Skeletal muscle cell (primary cell): ENCODE measurements around the gene ALPP.
"Not testable (repeated sequence)": the region's sequence is repeated elsewhere in the genome, so short reads cannot be mapped to it uniquely, and the experiment has no call there.

Experiments
- DNase-seq: peaks from one replicate; pipeline ENCODE4 v3.0.0-alpha.2; 2010; ENCODE audit warnings: low read depth
- H3K4me3 ChIP-seq: 2 replicates; pipeline ENCODE4 v1.5.1; 2011; ENCODE audit warnings: low read depth, mild to moderate bottlenecking, control low read depth, low read length, moderate library complexity

Gene ALPP

DNA sequence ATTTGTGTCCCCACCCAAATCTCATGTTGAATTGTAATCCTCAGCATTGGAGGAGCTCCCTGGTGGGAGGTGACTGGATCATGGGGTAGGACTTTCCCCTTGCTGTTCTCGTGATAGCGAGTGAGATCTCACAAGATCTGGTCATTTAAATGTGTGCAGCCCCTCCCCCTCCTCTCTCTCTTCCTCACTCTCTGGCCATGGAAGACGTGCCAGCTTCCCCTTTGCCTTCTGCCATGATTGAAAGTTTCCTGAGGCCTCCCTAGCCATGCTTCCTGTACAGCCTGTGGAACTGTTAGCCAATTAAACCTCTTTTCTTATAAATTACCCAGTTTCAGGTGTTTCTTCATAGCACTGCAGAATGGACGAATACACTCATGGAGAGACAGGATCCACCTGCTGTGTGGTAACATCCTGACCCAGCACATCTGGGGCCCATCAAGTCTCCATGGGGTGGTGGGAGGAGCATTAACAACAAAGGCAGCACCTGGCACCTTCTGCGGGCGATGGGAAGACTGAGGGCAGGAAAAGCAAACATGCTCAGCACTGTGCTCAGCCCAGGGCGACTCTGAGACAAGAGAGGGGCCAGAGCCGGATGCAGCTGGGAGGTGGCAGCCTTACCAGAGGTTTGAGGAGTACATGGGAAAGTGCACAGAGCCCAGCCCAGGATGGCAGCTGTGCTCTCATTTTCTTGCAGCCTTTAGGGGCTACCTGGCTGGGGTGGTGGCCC is 16.2 kb upstream of the ALPP start:
- no peak overlapping the region for H3K4me3 ChIP-seq
- DNase-seq, result no peak

DNA sequence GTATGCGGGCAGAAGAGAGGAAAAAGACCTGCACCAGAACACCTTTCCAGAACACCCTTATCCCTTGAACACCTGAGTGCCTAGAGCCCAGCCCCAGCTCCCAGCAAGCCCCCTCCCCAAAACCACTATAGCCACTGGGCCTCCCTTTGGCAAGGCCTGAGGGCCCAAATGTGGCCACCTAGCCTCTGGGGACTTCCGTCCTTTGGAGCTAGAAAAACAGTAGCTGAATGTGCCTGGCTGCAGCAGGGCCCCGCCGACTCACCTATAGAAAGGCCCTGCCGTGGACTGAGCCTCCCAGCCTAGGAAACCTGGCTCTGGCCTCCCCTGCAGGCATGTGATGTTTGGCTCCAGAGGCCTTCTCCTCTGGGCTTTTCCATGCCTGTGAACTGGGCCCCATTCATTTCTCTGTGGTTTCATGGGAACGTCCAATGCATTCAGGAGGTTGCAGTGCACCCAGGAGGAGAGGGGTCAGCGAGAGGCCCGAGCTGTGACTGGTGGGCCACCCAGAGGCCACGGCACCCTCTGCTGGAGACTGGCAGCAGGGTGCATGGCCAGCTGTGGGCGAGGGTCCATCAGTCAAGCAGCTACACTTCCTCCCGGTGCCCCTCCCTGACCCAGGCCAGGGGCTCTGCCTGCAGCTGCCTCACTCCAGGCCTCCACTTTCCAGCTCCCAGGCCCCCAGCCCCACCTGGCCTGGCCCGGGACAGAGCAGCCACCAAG is 15.3 kb upstream of the ALPP start:
- not testable (repeated sequence) for DNase-seq, H3K4me3 ChIP-seq

DNA sequence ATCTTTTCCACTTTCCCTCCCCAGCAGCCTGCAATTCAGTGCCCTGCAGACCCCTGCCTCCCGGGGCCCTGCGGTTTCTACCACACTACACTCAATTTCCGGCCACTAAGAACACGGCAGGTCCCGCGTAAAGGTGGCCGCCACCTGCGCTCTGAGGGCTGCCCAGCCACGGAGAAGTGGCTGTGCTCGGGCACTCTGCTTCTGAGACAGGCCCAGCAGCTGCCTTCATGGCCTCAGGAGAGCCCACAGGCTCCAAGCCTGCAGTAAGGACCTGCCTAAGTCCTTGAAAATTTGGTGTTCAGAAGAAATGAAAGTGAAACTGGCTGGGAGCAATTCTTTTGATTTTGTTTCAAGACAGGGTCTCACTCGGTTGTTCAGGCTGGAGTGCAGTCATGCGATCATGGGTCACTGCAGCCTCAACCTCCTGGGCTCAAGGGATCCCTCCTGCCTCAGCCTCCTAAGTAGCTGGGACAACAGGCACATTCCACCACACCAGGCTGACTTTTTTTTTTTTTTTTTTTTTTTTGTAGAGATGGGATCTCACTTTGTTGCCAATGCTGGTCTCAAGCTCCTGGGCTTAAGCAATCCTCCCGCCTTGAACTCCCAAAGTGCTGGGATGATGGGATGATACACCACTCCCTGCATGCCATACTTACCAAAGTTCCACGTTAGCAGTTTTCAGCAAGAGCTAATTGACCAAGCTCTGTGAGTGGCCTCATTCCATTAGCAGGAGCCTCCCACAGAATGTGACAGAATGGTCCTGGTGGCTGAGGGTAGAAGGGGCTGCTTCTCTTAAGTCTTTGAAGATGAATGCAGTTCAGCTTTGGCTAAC is 14.6 kb upstream of the ALPP start:
- no peak overlapping the region for H3K4me3 ChIP-seq
- DNase-seq, result no peak

DNA sequence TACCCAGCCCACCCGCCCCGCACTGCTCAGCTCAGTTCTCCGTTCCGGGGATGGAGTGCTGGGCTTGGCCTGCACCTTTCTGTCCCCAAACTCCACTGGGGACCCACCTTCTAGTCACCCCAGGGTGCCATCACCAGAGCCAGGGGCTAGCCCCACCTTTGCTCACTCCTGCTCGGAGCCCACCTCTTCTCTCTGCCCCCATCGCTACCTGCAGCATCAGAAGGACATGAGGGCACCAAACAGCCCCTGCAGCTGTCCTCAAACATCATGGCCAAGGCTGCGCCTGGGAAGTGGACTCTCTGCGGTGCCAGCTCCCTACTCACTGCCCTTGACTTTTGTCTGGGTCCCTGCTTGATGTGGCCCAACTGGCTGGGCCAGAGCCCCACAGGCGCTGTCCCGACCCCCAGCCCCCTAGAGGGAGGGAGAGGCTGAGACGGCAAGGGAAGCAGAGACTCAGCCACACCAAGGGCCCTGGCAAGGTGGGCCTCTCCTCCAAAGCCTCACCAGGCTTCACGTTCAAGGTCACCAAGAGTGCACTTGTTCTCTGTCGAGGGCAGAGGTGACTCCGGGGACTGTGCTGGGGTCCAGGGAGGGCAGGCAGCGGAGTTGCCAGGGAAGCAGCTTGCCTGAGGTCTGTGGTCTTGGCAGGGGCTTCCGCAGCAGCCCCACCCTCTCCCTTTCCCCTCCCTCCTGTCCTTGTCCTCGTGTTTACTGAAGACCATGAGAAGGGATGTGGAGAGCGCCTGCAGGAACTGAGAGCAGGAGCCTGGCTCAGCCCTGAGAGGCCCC is 13.6 kb upstream of the ALPP start:
- H3K4me3 ChIP-seq, DNase-seq: not testable (repeated sequence)

DNA sequence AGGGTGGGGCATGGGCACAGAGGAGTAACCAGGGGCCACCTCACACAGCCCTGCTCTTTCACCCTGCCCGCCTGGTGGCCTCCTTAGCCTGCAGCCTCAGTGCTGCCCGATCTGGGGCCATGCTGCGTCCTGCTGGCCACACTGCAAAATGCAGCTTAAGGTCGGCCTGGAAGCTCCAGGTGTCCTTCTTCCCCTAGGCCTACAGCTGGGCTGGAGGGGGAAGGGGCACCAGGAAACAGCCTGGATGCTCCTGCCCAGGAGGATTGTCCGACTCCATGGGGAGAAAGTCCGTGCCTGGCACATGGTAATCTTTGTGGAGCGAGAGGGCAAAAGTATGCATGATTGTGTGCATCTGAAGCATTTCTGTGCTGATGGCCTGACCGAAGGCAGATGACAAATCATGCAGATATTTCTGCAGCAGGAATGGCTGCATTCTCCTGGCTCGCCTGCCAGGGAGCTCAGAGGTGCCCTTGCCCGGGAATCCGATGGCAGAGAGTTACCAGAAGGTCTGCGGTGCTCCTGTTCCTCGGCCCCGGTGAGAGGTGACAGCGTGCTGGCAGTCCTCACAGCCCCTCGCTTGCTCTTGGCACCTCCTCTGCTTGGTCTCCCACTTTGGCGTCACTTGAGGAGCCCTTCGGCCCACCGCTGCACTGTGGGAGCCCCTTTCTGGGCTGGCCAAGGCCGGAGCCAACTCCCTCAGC is 12.8 kb upstream of the ALPP start:
- DNase-seq, result no peak
- H3K4me3 ChIP-seq, result no peak overlapping the region

DNA sequence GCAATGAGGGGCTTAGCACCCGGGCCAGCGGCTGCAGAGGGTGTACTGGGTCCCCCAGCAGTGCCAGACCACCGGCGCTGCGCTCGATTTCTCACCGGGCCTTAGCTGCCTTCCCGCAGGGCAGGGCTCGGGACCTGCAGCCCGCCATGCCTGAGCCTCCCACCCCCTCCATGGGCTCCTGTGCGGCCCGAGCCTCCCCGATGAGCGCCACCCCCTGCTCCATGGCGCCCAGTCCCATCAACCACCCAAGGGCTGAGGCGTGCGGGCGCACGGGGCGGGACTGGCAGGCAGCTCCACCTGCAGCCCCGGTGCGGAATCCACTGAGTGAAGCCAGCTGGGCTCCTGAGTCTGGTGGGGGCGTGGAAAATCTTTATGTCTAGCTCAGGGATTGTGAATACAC is 12.1 kb upstream of the ALPP start:
- not testable (repeated sequence) for DNase-seq

DNA sequence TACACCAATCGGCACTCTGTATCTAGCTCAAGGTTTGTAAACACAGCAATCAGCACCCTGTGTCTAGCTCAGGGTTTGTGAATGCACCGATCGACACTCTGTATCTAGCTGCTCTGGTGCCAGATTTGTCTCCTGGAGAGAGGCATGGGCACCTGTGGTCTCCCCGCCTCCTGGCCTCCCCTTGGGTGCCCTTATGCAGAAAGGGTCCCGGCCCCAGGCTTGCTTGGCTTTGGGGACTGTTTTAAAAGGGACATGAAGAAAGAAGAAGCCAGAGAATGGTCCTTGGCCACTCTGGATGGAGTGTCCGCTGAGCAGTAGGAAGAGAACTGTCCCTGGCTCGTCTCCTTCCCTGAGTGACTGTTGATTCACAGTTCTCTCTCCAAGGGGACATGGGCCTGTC is 11.5 kb upstream of the ALPP start:
- no peak for DNase-seq
- no peak overlapping the region for H3K4me3 ChIP-seq

More for the DNA sequence above, 12.1 kb upstream of the ALPP start:
- H3K4me3 ChIP-seq, result not testable (repeated sequence)

DNA sequence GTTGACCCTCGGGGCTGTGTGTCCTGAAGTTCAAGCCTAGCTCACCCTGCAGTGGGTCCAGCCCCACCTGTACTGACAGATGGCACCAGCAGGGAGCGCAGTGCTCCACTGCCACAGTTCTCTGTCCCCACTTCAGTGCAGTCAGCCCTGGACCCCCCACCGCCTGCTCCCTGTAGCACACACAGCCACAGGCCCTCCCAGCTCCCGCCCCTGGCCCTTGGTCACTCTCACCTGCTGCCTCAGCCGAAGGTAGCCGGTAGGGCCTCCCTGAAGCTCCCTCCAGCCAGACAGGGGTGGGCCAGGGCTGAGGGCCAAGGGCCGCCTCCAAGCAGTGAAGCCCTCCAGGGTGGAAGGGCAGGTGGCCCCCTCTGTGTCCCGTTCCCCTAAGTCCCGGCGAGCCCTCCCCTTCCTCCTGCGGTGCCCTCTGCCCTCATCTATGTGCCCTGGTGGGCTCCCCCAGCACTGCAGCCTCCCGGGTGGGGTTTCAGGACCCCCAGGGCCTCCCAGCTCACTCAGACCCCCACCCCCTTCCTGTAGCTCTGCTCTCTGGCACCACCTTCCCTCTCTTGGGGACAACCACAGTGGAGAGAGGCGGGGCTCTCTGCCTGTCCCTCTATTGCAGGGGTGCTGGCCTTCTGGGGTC is 10.8 kb upstream of the ALPP start:
- H3K4me3 ChIP-seq, result no peak overlapping the region

DNA sequence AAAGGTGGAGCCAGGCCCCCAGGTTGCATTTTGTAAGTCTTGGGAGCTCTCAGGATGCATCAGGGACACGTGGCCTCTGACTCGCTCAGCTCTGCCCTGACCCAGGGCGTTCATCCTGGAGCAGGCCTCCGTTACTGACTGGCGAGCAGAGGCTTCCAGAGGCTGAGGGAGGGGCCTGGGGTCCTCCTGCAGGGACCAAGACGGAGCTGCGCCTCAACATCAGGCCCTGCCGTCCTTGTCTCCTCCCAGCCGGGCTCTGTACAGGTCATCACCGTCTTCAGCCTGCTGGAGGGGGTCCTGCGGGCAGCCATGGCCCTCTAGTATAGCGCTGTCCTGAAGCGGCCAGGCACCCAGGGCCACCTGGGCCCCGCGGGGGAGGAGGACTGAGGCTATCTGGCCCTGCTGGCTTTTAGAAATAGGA is 10.2 kb upstream of the ALPP start:
- H3K4me3 ChIP-seq, result no peak overlapping the region
- DNase-seq, result no peak

More for the DNA sequence above, 10.8 kb upstream of the ALPP start:
- DNase-seq, result no peak

DNA sequence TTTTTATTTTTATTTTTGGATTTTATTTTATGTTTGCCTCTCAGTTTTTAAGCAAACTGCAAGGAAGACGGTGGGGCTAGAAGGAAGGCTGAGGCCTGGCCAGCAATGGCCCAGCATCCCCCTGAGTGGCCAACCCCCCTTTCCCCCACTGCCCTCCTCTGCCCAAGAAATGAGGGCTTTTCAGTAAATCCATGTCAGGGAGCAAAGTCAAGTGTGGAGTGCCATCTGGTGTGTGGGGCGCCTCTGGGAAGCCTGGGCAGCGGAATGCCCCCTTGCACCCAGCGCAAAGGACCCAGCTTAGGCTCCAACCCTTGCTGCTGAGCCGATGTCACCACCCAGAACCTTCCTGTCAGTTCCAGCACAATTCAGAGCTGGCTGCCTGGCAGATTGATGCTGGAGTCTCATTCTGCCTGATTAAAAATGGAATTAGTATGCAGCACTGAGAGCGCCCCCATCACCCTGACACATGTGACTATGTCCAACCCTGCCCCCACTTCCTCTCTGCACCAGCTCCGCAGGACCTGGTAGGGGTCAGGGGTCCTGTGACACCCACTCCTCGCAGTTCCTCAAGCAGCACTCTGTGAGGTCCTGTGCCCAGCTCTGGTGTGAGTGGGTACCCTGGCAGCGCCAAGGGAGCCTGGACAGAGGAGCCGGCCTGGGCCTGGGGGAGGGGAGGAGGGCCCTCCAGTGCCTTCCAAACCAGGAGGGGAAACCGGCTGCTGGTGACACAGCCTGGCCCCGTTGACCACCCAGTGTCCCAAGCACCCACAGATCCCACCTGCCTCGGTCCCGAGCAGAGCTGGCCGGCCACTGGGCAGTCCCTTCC is 9.2 kb upstream of the ALPP start:
- no peak for DNase-seq
- H3K4me3 ChIP-seq, result no peak overlapping the region

DNA sequence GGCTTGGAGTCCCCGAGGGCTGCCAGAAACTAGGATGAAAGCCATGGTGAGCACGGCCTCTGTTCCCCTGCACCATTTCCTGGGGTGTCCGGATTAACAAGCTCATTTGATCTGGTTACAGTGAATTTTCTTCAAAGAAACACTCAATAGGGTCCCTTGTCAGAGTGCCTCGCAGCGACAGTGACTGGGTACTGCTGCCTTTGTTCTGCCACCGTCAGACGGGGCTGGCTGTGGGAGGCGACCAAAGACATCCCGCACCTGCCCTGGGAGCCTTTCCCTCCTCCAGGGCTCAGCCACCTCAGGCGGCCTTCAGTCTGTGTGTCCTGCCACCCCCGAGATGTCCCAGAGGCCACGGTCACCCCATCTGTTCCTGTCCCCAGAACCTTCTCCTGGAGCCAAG is 8.5 kb upstream of the ALPP start:
- not testable (repeated sequence) for DNase-seq, H3K4me3 ChIP-seq

DNA sequence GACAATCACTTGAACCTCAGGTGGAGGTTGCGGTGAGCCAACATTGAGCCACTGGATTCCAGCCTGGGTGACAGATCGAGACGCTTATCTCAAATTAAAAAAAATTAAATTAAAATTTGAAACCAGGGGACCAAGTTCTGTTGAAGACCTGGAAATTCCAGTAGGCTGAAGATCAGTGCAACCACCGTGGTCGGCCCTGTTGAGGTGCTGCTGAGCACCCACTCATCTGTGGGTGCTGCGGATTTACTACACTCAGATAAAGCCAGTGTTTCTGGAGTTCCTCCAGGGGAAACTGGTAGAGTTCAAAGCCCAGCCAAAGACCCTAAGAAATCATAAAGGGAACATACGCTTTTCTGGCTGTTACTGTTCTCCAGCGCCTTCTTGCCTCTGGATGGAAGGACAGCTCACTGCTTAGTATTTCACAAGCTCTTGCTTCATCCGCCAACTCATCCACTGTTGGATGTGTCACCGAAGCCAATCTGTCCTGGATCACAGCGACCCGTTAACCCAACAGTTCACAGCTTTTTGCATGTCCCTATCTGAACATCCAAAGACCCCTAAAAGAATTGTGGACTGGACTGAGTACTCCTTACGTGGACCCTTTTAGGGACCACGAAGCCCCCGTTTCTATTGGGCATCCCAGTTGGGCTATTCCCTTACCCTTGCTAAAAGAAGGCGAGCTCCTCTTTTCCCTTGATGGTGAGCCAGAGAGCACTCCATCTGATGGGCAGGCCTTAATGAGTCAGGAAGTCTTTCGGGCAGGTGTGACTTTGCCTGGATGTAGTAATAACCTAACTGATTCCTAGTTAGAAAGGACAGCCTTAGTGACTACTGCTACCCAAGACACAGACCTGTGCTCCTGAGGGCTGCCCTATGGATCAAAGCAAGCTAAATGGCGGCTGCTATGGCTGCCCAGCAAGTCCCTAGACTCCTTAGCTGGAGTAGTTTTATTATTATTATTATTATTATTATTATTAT is 6.0 kb upstream of the ALPP start:
- DNase-seq, result peak; percentile 47

DNA sequence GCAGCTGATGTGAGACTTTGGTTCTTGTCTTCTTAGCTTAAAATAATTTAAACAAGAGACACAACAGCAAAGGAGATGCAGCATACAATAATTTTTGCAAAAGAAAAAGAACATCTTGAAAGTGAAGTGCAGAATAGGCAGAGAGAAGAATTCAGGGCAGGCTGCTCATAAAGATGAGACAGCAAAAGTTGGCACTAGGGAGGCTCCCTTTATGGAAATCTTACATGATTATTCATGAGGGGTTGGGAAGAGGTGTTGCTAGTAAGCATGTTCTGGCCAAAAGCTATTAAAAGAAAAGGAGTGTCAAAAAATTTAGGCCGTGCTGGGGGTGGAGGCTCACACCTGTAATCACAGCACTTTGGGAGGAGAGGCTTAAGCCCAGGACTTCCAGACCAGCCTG is 4.2 kb upstream of the ALPP start:
- no peak overlapping the region for H3K4me3 ChIP-seq
- no peak for DNase-seq

More for the DNA sequence above, 6.0 kb upstream of the ALPP start:
- no peak overlapping the region for H3K4me3 ChIP-seq

DNA sequence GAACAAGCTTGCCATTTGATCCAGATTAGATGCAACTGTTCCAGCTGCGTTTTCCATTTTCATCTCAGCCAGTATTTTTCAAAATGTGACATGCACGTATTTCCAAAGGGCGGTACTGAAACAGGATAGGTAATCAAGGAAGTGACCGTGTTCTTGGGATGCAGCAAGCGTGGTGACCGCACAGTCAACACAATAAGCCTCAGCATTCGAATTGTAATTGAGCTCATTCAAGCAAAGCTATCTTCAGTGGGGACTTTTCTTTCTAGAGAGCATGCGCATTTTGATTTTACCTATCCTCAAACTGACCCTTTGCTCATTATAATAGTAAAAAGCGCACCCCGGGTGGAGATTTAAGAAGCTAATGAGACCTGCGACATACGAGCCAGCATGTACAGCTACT is 3.4 kb upstream of the ALPP start:
- no peak for DNase-seq
- H3K4me3 ChIP-seq, result no peak overlapping the region

DNA sequence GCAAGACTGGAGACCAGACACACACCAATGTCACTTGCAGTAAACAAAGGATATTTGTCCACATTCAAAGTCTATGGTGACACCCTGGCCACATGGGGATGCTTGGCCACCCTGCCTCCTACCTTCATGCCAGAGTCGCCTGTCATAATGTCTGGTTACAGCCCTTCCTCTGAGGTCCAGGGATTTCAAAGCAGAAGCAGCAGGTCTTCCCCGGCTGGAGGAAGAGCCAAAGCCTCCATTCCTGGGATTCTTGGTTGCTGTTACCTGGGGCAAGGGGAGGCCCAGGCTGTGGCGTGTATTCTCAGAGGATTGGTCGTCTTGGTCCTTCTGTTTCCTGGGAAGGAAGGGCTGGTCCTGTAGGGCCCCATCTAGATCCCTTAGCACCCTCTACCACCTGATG is 2.3 kb upstream of the ALPP start:
- H3K4me3 ChIP-seq, result no peak overlapping the region
- no peak for DNase-seq

DNA sequence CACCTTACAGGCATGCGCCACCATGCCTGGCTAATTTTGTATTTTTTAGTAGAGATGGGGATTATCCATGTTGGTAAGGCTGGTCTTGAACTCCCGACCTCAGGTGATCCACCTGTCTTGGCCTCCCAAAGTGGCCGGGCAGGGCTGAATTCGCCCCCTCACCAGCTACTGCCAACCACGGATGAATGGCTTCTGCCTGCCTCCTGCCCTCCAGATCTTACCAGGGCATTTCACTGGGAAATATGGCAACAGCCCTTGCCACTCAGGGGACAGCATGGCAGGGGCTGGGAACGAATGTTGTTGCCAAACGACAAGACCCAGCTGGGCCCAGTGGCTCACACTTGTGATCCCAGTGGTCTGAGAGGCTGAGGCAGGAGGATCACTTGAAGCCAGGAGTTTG is 1.8 kb upstream of the ALPP start:
- DNase-seq, result no peak
- H3K4me3 ChIP-seq, result no peak overlapping the region

DNA sequence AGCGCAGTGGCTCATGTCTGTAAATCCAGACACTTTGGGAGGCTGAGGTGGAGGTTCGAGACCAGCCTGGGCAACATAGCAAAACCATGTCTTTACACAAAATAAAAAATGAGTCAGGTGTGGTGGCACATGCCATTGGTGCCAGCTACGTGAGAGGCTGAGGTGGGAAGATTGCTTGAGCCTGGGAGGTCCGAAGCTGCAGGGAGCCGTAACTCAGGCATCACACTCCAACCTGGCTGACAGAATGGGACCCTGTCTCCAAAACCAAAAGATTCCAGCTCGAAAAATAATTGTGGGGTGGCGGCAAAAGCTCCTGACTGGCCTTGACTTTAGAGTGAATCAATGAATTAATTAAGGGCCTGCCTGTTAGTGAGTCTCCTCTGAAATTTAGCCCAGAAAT is 1.2 kb upstream of the ALPP start:
- H3K4me3 ChIP-seq, result no peak overlapping the region
- no peak for DNase-seq
